WTC11 (cell line): ENCODE results near the gene TMEM144. TPM values are rescaled to one million over a fixed set of nuclear protein-coding genes. Genes with fewer than 3 reads are reported as not detected.
A peak's percentile ranks its signal among the peaks of the same experiment; 100 is the strongest.

Source experiments
- ATAC-seq: fragments of 200-7000 bp; cut with Tn5 transposase; 2 replicates; pipeline ENCODE4 v1.10.0; 2021; ENCODE audit warnings: mild to moderate bottlenecking, moderate library complexity
- CTCF ChIA-PET: fragments of 300-600 bp; sonication (Branson Sonifier 250); formaldehyde crosslinking; loops from one replicate; lab custom pipeline; 2021; ENCODE audit warnings: antibody characterized with exemption; lab: Charles Lee
- POLR2A ChIA-PET: fragments of 350-600 bp; sonication (Branson Sonifier 250); formaldehyde crosslinking; loops from one replicate; lab custom pipeline; 2021; ENCODE audit warnings: antibody characterized with exemption; lab: Charles Lee
- DNase-seq: peaks from one replicate; pipeline ENCODE4 v3.0.0; 2021; ENCODE audit warnings: low spot score
- H3K27ac Mint-ChIP-seq: 2 replicates; pipeline ENCODE4 v1.8.0; 2021; ENCODE audit warnings: mixed read lengths
- H3K27me3 Mint-ChIP-seq: 2 replicates; pipeline ENCODE4 v1.8.0; 2021; ENCODE audit warnings: low read depth, mild to moderate bottlenecking, moderate library complexity, mixed read lengths
- H3K36me3 Mint-ChIP-seq: 2 replicates; pipeline ENCODE4 v1.8.0; 2021; ENCODE audit warnings: mixed read lengths
- H3K4me1 Mint-ChIP-seq: 2 replicates; pipeline ENCODE4 v1.8.0; 2022; ENCODE audit warnings: mixed read lengths
- H3K4me3 Mint-ChIP-seq: 2 replicates; pipeline ENCODE4 v1.8.0; 2021; ENCODE audit warnings: mild to moderate bottlenecking, moderate library complexity, mixed read lengths
- H3K9me3 Mint-ChIP-seq: 2 replicates; pipeline ENCODE4 v1.8.0; 2021; ENCODE audit warnings: mixed read lengths
- ARID4B ChIP-seq: sonication (generic); formaldehyde crosslinking; IDR thresholded peaks from 2 replicates; pipeline ENCODE4 v1.8.0; 2023; ENCODE audit warnings: missing genetic modification reagents, mild to moderate bottlenecking, borderline replicate concordance
- CBFB ChIP-seq: sonication (generic); formaldehyde crosslinking; IDR thresholded peaks from 2 replicates; pipeline ENCODE4 v1.8.1; 2022; ENCODE audit warnings: mild to moderate bottlenecking, low read depth, missing genetic modification reagents
- EMX1 ChIP-seq: fragments of 250-450 bp; sonication (Bioruptor Pico); IDR thresholded peaks from 2 replicates; pipeline ENCODE4 v1.8.0; 2021; ENCODE audit warnings: mild to moderate bottlenecking
- ESRRA ChIP-seq: sonication (generic); formaldehyde crosslinking; IDR thresholded peaks from 2 replicates; pipeline ENCODE4 v1.8.1; 2022; ENCODE audit warnings: mild to moderate bottlenecking, missing genetic modification reagents, borderline replicate concordance
- ETV6 ChIP-seq: sonication (generic); formaldehyde crosslinking; IDR thresholded peaks from 2 replicates; pipeline ENCODE4 v1.8.1; 2022; ENCODE audit warnings: mild to moderate bottlenecking, missing genetic modification reagents
- FOXP1 ChIP-seq: sonication (generic); formaldehyde crosslinking; IDR thresholded peaks from 2 replicates; pipeline ENCODE4 v1.8.0; 2022; ENCODE audit warnings: missing genetic modification reagents, mild to moderate bottlenecking, moderate library complexity, borderline replicate concordance
- GABPB1 ChIP-seq: sonication (generic); formaldehyde crosslinking; IDR thresholded peaks from 2 replicates; pipeline ENCODE4 v1.8.1; 2023; ENCODE audit warnings: mild to moderate bottlenecking, missing genetic modification reagents
- GRHL2 ChIP-seq: fragments of 250-450 bp; sonication (Bioruptor Pico); IDR thresholded peaks from 2 replicates; pipeline ENCODE4 v1.8.0; 2022; ENCODE audit warnings: mild to moderate bottlenecking, moderate library complexity; ENCODE audit not compliant: insufficient replicate concordance, severe bottlenecking
- GTF2I ChIP-seq: fragments of 250-450 bp; sonication (Bioruptor Pico); conservative IDR thresholded peaks from 2 replicates; pipeline ENCODE4 v1.4.0; 2021; ENCODE audit warnings: mild to moderate bottlenecking
- HMGA2 ChIP-seq: fragments of 250-450 bp; sonication (Bioruptor Pico); IDR thresholded peaks from 2 replicates; pipeline ENCODE4 v1.4.0; 2021; ENCODE audit warnings: mild to moderate bottlenecking, moderate library complexity
- IRF1 ChIP-seq: sonication (generic); formaldehyde crosslinking; IDR thresholded peaks from 2 replicates; pipeline ENCODE4 v1.8.0; 2023; ENCODE audit warnings: missing genetic modification reagents
- NFATC4 ChIP-seq: fragments of 250-450 bp; sonication (Bioruptor Pico); IDR thresholded peaks from 2 replicates; pipeline ENCODE4 v1.9.0; 2021; ENCODE audit warnings: mild to moderate bottlenecking
- NFE2L1 ChIP-seq: sonication (generic); formaldehyde crosslinking; IDR thresholded peaks from 2 replicates; pipeline ENCODE4 v1.8.1; 2023; ENCODE audit warnings: missing genetic modification reagents
- NR2C2 ChIP-seq: sonication (generic); formaldehyde crosslinking; IDR thresholded peaks from 2 replicates; pipeline ENCODE4 v1.8.0; 2022; ENCODE audit warnings: mild to moderate bottlenecking, missing genetic modification reagents
- NR3C1 ChIP-seq: sonication (generic); formaldehyde crosslinking; conservative IDR thresholded peaks from 2 replicates; pipeline ENCODE4 v1.8.1; 2023; ENCODE audit warnings: low read depth, mild to moderate bottlenecking, missing genetic modification reagents
- RELA ChIP-seq: sonication (generic); formaldehyde crosslinking; IDR thresholded peaks from 2 replicates; pipeline ENCODE4 v1.8.1; 2022; ENCODE audit warnings: missing genetic modification reagents, mild to moderate bottlenecking, borderline replicate concordance
- RORB ChIP-seq: fragments of 250-450 bp; sonication (Bioruptor Pico); IDR thresholded peaks from 2 replicates; pipeline ENCODE4 v1.9.0; 2021; ENCODE audit warnings: mild to moderate bottlenecking
- total RNA-seq: library from RNA; stranded (reverse); gene quantifications from 3 replicates; pipeline ENCODE4 v1.2.3, GENCODE V29; 2021
- TF ChIP-seq, protein P1 (sequence below): fragments of 250-450 bp; sonication (Bioruptor Pico); IDR thresholded peaks from 2 replicates; pipeline ENCODE4 v2.1.2; 2022; ENCODE audit warnings: mild to moderate bottlenecking, moderate library complexity
- TF ChIP-seq, protein P2 (sequence below): sonication (generic); formaldehyde crosslinking; IDR thresholded peaks from 2 replicates; pipeline ENCODE4 v1.8.1; 2023; ENCODE audit warnings: mild to moderate bottlenecking, moderate library complexity, missing genetic modification reagents
- TF ChIP-seq, protein P3 (sequence below): sonication (generic); formaldehyde crosslinking; IDR thresholded peaks from 2 replicates; pipeline ENCODE4 v1.8.1; 2022; ENCODE audit warnings: low read depth, missing genetic modification reagents, borderline replicate concordance

TMEM144 gene
- total RNA-seq, 1 experiment from 2014 or later: 3.8 TPM

GRCh38 chr4:158203436-158203835 is 6.8 kb upstream of the TMEM144 start:
- H3K9me3 Mint-ChIP-seq: peaks cover 12% of the 10 kb centered on the region
- TF ChIP-seq, protein P1, sequence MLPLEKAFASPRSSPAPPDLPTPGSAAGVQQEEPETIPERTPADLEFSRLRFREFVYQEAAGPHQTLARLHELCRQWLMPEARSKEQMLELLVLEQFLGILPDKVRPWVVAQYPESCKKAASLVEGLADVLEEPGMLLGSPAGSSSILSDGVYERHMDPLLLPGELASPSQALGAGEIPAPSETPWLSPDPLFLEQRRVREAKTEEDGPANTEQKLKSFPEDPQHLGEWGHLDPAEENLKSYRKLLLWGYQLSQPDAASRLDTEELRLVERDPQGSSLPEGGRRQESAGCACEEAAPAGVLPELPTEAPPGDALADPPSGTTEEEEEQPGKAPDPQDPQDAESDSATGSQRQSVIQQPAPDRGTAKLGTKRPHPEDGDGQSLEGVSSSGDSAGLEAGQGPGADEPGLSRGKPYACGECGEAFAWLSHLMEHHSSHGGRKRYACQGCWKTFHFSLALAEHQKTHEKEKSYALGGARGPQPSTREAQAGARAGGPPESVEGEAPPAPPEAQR (CRISPR knock-in tag): no peak
- no peak for TF ChIP-seq NFE2L1 (CRISPR knock-in tag)
- ATAC-seq (no peak), DNase-seq (no peak)
- H3K4me1 Mint-ChIP-seq: peaks cover 4% of the 10 kb centered on the region
- H3K27ac Mint-ChIP-seq: no peak overlapping the region
- ChIA-PET POLR2A (no interaction called here), CTCF (no interaction called here)
- H3K36me3 Mint-ChIP-seq: no peaks in the 10 kb centered on the region
- H3K27me3 Mint-ChIP-seq: no peaks in the 10 kb centered on the region
- no peak overlapping the region for H3K4me3 Mint-ChIP-seq

DNA sequence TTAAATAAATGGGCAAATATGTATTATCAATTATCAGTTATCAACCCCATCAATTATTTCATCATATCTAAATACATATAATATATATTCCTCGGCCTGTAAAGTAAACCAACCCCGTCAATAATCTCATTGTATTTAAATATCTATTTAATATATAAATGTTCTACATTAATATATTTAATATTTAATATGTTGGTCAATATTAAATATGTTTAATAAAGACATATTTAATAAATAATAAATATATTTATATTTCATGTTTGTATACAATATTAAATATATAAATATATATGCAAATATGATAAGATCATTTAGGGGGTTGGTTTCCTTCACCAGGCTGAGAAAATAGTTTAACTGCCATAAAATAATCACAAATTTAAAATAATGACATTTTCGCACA is 6.4 kb upstream of the TMEM144 start:
- no peaks in the 10 kb centered on the region for H3K36me3 Mint-ChIP-seq
- TF ChIP-seq HMGA2 (CRISPR knock-in tag): peak; percentile 96
- TF ChIP-seq, protein P2, sequence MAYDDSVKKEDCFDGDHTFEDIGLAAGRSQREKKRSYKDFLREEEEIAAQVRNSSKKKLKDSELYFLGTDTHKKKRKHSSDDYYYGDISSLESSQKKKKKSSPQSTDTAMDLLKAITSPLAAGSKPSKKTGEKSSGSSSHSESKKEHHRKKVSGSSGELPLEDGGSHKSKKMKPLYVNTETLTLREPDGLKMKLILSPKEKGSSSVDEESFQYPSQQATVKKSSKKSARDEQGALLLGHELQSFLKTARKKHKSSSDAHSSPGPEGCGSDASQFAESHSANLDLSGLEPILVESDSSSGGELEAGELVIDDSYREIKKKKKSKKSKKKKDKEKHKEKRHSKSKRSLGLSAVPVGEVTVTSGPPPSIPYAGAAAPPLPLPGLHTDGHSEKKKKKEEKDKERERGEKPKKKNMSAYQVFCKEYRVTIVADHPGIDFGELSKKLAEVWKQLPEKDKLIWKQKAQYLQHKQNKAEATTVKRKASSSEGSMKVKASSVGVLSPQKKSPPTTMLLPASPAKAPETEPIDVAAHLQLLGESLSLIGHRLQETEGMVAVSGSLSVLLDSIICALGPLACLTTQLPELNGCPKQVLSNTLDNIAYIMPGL (CRISPR knock-in tag): no peak
- TF ChIP-seq, protein P3, sequence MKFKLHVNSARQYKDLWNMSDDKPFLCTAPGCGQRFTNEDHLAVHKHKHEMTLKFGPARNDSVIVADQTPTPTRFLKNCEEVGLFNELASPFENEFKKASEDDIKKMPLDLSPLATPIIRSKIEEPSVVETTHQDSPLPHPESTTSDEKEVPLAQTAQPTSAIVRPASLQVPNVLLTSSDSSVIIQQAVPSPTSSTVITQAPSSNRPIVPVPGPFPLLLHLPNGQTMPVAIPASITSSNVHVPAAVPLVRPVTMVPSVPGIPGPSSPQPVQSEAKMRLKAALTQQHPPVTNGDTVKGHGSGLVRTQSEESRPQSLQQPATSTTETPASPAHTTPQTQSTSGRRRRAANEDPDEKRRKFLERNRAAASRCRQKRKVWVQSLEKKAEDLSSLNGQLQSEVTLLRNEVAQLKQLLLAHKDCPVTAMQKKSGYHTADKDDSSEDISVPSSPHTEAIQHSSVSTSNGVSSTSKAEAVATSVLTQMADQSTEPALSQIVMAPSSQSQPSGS (CRISPR knock-in tag): no peak
- ATAC-seq (no peak), DNase-seq (no peak)
- POLR2A ChIA-PET: no interaction called here
- CTCF ChIA-PET: no interaction called here
- peaks cover 12% of the 10 kb centered on the region for H3K9me3 Mint-ChIP-seq
- peaks cover 4% of the 10 kb centered on the region for H3K4me1 Mint-ChIP-seq
- H3K27me3 Mint-ChIP-seq: no peaks in the 10 kb centered on the region
- no peak overlapping the region for H3K4me3 Mint-ChIP-seq
- H3K27ac Mint-ChIP-seq: no peak overlapping the region

DNA sequence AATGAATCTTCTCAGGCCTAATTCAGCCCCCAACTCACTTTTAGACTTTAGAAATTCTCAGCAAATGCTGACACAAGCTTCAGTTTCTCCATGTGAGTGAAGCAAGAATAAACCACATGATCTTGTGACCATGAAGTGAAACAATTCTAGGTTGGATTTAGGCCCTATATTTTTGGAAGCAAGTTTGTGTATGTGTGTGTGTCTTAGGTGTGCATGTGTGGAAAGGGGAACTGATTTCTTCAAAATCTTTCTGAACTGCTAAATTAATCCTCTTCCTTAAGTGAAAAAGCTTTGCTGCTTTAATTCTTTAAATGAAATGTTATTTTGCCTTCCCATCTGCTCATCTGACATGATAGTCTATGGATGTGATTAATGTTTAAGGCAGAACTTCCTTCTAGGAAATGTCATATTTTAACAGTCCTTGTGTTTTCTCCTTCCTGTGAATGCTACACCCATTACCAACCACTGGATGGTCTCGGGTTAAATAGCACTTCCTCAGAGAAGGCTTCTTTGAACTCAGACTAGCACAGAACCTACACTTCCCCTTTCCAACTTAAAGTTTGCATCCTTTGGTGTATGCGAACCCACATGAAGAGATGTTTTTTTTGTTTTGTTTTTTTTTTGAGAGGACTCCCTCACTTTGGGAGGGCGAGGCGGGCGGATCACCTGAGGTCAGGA is 1.2 kb upstream of the TMEM144 start:
- POLR2A ChIA-PET: no interaction called here
- Mint-ChIP-seq H3K27ac (no peak overlapping the region), H3K36me3 (no peaks in the 10 kb centered on the region), H3K4me3 (no peak overlapping the region), H3K9me3 (peaks cover 12% of the 10 kb centered on the region), H3K4me1 (peaks cover 17% of the 10 kb centered on the region), H3K27me3 (no peaks in the 10 kb centered on the region; the same call in 1 of the 2 replicates)
- CTCF ChIA-PET: no interaction called here
- no peak for TF ChIP-seq CBFB (CRISPR knock-in tag)
- TF ChIP-seq EMX1 (CRISPR knock-in tag): no peak
- DNase-seq (no peak), ATAC-seq (no peak)

- Mint-ChIP-seq H3K36me3 (no peaks in the 10 kb centered on the region; the same call in 1 of the 2 replicates), H3K4me3 (peak overlapping the region; percentile 88), H3K9me3 (peaks cover 7% of the 10 kb centered on the region), H3K27me3 (no peaks in the 10 kb centered on the region; the same call in 1 of the 2 replicates), H3K4me1 (peaks cover 21% of the 10 kb centered on the region), H3K27ac (peak overlapping the region; percentile 34; the same call in 1 of the 2 replicates)
- CTCF ChIA-PET: interaction anchor here (1.2 kb wide), 1 partner anchor 44 kb away, joined by 4 read pairs; no protein-coding TSS in a partner anchor
- POLR2A ChIA-PET: no interaction called here
- DNase-seq (no peak), ATAC-seq (no peak)
- no peak for TF ChIP-seq RELA (CRISPR knock-in tag)
- TF ChIP-seq RORB (CRISPR knock-in tag): no peak
- TF ChIP-seq IRF1 (CRISPR knock-in tag): no peak
- TF ChIP-seq GABPB1: no peak
- no peak for TF ChIP-seq ESRRA (CRISPR knock-in tag)
- no peak for TF ChIP-seq NR3C1 (CRISPR knock-in tag)
- no peak for TF ChIP-seq ARID4B (CRISPR knock-in tag)
- no peak for TF ChIP-seq ETV6 (CRISPR knock-in tag)
- no peak for TF ChIP-seq NR2C2 (CRISPR knock-in tag)
- no peak for TF ChIP-seq GTF2I (CRISPR knock-in tag)
- TF ChIP-seq NFATC4 (CRISPR knock-in tag): no peak
- TF ChIP-seq FOXP1 (CRISPR knock-in tag): no peak
- no peak for TF ChIP-seq GRHL2 (CRISPR knock-in tag)
These were observed 936 bp downstream of the TMEM144 start for GRCh38 chr4:158211222-158211621.
